CD4-positive, alpha-beta memory T cell (primary cell): ENCODE results near the gene VPS13D. TPM values are rescaled to one million over a fixed set of nuclear protein-coding genes. Genes with fewer than 3 reads are reported as not detected.
A peak's percentile ranks its signal among the peaks of the same experiment; 100 is the strongest.

ENCODE experiments used
- CTCF ChIA-PET: fragments of 350-600 bp; sonication (Branson Sonifier 250); formaldehyde crosslinking; loops from one replicate; lab custom pipeline; 2021; ENCODE audit warnings: inconsistent platforms; ENCODE audit not compliant: partially characterized antibody; lab: Charles Lee
- POLR2A ChIA-PET: fragments of 350-600 bp; sonication (Branson Sonifier 250); formaldehyde crosslinking; loops from one replicate; lab custom pipeline; 2021; ENCODE audit not compliant: partially characterized antibody; lab: Charles Lee
- DNase-seq, 5 donors: peaks; one replicate each; pipeline versions ENCODE4 v3.0.0 to v3.0.0-alpha.2; 2020 to 2022; ENCODE audit warnings: mixed read lengths in 1 of 5
- H3K27ac ChIP-seq: one replicate; pipeline ENCODE4 v1.7.0; 2013; ENCODE audit warnings: low read depth, low read length
- H3K27me3 ChIP-seq: 2 replicates; pipeline ENCODE4 v1.7.0; 2013; ENCODE audit warnings: mild to moderate bottlenecking, low read length, moderate library complexity; ENCODE audit not compliant: insufficient read depth
- H3K36me3 ChIP-seq: 2 replicates; pipeline ENCODE4 v1.7.0; 2013; ENCODE audit warnings: mild to moderate bottlenecking, low read length, moderate library complexity; ENCODE audit not compliant: insufficient read depth
- H3K4me1 ChIP-seq: 2 replicates; pipeline ENCODE4 v1.7.0; 2013; ENCODE audit warnings: mild to moderate bottlenecking, low read length, moderate library complexity; ENCODE audit not compliant: insufficient read depth
- H3K4me3 ChIP-seq, 2 donors: one replicate each; pipeline ENCODE4 v1.7.0; 2013; ENCODE audit warnings: low read length in 2 of 2, mild to moderate bottlenecking in 1 of 2
- H3K9me3 ChIP-seq, 2 donors: one replicate each; pipeline ENCODE4 v1.7.0; 2013; ENCODE audit warnings: low read length in 2 of 2, control low read depth in 1 of 2; ENCODE audit not compliant: control insufficient read depth in 1 of 2
- H3K27ac Mint-ChIP-seq, 7 donors: one replicate each; pipeline ENCODE4 v1.8.0; 2020 to 2021; ENCODE audit warnings: mixed read lengths in 7 of 7, mild to moderate bottlenecking in 6 of 7, inconsistent platforms in 3 of 7, moderate library complexity in 3 of 7
- H3K27me3 Mint-ChIP-seq, 2 donors: one replicate each; pipeline ENCODE4 v1.8.0; 2020 to 2021; ENCODE audit warnings: mixed read lengths in 2 of 2
- H3K36me3 Mint-ChIP-seq, 2 donors: one replicate each; pipeline ENCODE4 v1.8.0; 2020 to 2021; ENCODE audit warnings: mixed read lengths in 2 of 2, inconsistent platforms in 1 of 2, mild to moderate bottlenecking in 1 of 2
- H3K4me1 Mint-ChIP-seq, 4 donors: one replicate each; pipeline ENCODE4 v1.8.0; 2020 to 2021; ENCODE audit warnings: mixed read lengths in 4 of 4, mild to moderate bottlenecking in 1 of 4
- H3K4me3 Mint-ChIP-seq, 8 donors: one replicate each; pipeline ENCODE4 v1.8.0; 2020 to 2021; ENCODE audit warnings: mixed read lengths in 8 of 8, mild to moderate bottlenecking in 7 of 8, moderate library complexity in 6 of 8, inconsistent platforms in 3 of 8
- H3K9me3 Mint-ChIP-seq, 8 donors: one replicate each; pipeline ENCODE4 v1.8.0; 2020 to 2021; ENCODE audit warnings: mixed read lengths in 8 of 8, mild to moderate bottlenecking in 5 of 8, inconsistent platforms in 3 of 8, moderate library complexity in 1 of 8
- intact Hi-C: fragments of 100-400 bp; cut with micrococcal nuclease; formaldehyde crosslinking; loops from one replicate; pipeline ENCODE4 v1.15.1; 2023
- polyA plus RNA-seq, 2 donors: library from polyadenylated mRNA; unstranded; fragments of 300-500 nt; fragmentation: Illumina TruSeq; gene quantifications; one replicate each; pipeline ENCODE4 v1.2.3, GENCODE V29; 2021
- total RNA-seq, 2 experiments: library from RNA; stranded (reverse); gene quantifications; one replicate each; pipeline ENCODE4 v1.2.3, GENCODE V29; 2021

The VPS13D gene
- total and polyA plus RNA-seq, 4 experiments from 2014 or later, result 10.2 to 96.3 (median 52.5) TPM

DNA sequence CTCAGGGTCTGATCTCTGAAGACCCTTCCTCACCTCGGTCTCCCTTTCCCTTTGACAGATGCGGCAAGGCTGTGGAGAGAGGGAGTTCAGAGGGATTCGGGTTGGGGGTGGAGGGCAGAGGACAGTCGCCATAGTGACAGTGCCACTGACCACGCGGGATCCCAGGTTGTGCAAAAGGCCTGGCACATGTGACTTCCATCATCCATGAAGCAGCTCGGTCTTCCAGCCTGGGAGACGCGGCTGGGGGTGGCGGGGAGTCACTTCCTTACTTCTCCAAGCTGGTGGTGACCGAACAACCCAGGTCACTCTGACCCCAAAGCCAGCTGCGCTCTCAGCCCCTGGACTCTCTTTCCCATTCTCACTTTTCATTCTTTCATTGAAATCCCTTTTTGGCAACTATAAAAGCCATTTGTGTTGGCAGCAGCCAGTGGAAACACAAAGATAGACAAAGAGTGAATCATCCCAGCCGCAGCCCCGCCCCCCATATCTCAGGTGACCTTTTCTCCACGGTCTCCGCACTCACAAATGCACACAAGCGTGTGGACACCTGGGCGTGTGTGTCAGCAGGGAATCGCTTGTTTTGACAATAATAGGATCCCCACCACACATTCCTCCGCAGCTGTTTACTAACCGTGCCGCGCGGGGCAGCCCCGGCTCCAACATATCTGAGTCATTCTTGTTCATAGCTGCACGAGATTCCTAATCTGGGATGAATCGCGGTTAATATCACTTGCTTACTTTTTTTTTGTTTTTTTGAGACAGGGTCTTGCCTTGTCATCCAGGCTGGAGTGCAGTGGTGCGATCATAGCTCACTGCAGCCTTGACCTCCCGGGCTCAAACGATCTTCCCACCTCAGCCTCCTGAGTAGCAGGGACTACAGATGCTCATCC lies 319.9 kb downstream of the VPS13D start:
- Mint-ChIP-seq H3K36me3 (no peaks in the 10 kb centered on the region), H3K9me3 (peaks cover 0 to 2% (median 0%) of the 10 kb centered on the region in 8 donors), H3K4me3 (no peak overlapping the region), H3K27me3 (peaks cover 0 to 1% of the 10 kb centered on the region in 2 donors), H3K27ac (no peak overlapping the region), H3K4me1 (no peaks in the 10 kb centered on the region)
- ChIA-PET POLR2A (no interaction called here), CTCF (no interaction called here)
- no peaks in the 10 kb centered on the region for H3K9me3 ChIP-seq
- no peaks in the 10 kb centered on the region for H3K27me3 ChIP-seq
- H3K27ac ChIP-seq, result no peak overlapping the region
- no peaks in the 10 kb centered on the region for H3K36me3 ChIP-seq
- intact Hi-C loops, result no loop called here
- no peaks in the 10 kb centered on the region for H3K4me1 ChIP-seq
- no peak for DNase-seq
- no peak overlapping the region for H3K4me3 ChIP-seq

DNA sequence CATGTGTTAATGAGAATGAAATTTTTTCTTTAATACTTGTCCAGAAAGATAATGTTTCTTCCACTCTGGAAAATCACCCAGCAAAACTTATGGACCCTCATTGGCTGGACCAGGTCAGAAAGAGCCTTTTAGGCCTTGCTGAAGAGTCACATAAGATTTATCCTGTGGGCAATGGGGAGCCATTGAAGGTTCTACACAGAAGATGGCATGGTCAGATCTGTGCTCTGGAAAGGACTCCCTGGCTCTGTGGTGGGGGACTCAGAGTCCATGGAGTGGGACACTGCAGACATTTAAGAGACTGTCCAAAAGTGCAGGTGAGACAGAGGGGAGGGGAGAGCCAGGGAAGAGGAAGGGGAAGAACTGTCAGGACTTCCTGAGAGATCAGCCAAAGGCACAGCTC lies 321.8 kb downstream of the VPS13D start:
- Histone ChIP-seq H3K27me3 (no peaks in the 10 kb centered on the region), H3K4me3 (no peak overlapping the region), H3K4me1 (no peaks in the 10 kb centered on the region), H3K36me3 (no peaks in the 10 kb centered on the region), H3K9me3 (no peaks in the 10 kb centered on the region), H3K27ac (no peak overlapping the region)
- H3K9me3 Mint-ChIP-seq, result peaks cover 0 to 2% (median 0%) of the 10 kb centered on the region in 8 donors
- H3K4me1 Mint-ChIP-seq, result no peaks in the 10 kb centered on the region
- no peaks in the 10 kb centered on the region for H3K27me3 Mint-ChIP-seq
- no peak for DNase-seq
- no peak overlapping the region for H3K27ac Mint-ChIP-seq
- intact Hi-C loops, result no loop called here
- CTCF ChIA-PET, result no interaction called here
- H3K36me3 Mint-ChIP-seq, result no peaks in the 10 kb centered on the region
- H3K4me3 Mint-ChIP-seq, result no peak overlapping the region
- POLR2A ChIA-PET, result no interaction called here

- no peaks in the 10 kb centered on the region for H3K4me1 Mint-ChIP-seq
- H3K27ac Mint-ChIP-seq, result no peak overlapping the region
- Histone ChIP-seq H3K36me3 (no peaks in the 10 kb centered on the region), H3K27me3 (no peaks in the 10 kb centered on the region), H3K4me1 (no peaks in the 10 kb centered on the region), H3K9me3 (no peaks in the 10 kb centered on the region), H3K4me3 (no peak overlapping the region), H3K27ac (no peak overlapping the region)
- H3K4me3 Mint-ChIP-seq, result no peak overlapping the region
- intact Hi-C loops, result no loop called here
- ChIA-PET POLR2A (no interaction called here), CTCF (no interaction called here)
- no peaks in the 10 kb centered on the region for H3K36me3 Mint-ChIP-seq
- no peak for DNase-seq
- H3K27me3 Mint-ChIP-seq, result no peaks in the 10 kb centered on the region
- peaks cover 0 to 2% (median 0%) of the 10 kb centered on the region in 8 donors for H3K9me3 Mint-ChIP-seq
Measured at GRCh38 chr1:12552111-12552888, 322.5 kb downstream of the VPS13D start.

GRCh38 chr1:12552951-12553921 lies 323.4 kb downstream of the VPS13D start:
- Histone ChIP-seq H3K9me3 (no peaks in the 10 kb centered on the region), H3K4me1 (no peaks in the 10 kb centered on the region), H3K27me3 (no peaks in the 10 kb centered on the region), H3K4me3 (no peak overlapping the region), H3K36me3 (no peaks in the 10 kb centered on the region), H3K27ac (no peak overlapping the region)
- Mint-ChIP-seq H3K9me3 (peaks cover 0 to 1% (median 0%) of the 10 kb centered on the region in 8 donors), H3K27me3 (no peaks in the 10 kb centered on the region), H3K4me1 (no peaks in the 10 kb centered on the region), H3K27ac (no peak overlapping the region), H3K36me3 (no peaks in the 10 kb centered on the region), H3K4me3 (no peak overlapping the region)
- ChIA-PET CTCF (no interaction called here), POLR2A (no interaction called here)
- DNase-seq, result no peak
- intact Hi-C loops, result no loop called here

DNA sequence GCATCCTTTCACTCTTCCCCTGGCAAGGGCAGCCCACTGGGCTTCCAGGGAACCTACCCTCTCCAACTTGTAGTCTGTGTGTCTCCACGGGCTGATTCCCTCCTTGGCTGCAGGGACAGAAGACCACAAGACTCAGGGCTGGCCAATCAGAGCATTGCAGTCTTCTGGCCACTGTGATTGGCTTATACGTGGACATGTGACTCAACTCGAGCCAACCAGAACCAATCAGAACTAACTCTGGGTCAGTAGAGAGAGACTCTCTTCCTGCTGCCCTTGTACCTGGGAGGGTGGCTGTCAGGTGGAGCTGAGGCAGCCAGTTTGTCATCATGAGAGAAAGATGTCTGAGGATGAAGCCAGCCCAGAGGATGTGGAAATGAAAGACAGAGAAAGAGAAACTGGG lies 324.1 kb downstream of the VPS13D start:
- ChIA-PET CTCF (no interaction called here), POLR2A (no interaction called here)
- Histone ChIP-seq H3K4me3 (no peak overlapping the region), H3K9me3 (no peaks in the 10 kb centered on the region), H3K4me1 (no peaks in the 10 kb centered on the region), H3K36me3 (no peaks in the 10 kb centered on the region), H3K27me3 (no peaks in the 10 kb centered on the region), H3K27ac (no peak overlapping the region)
- Mint-ChIP-seq H3K9me3 (peaks cover 0 to 1% (median 0%) of the 10 kb centered on the region in 8 donors), H3K4me1 (no peaks in the 10 kb centered on the region), H3K4me3 (no peak overlapping the region), H3K36me3 (no peaks in the 10 kb centered on the region), H3K27ac (peak overlapping the region in 1 of 7 donors; percentile 65), H3K27me3 (no peaks in the 10 kb centered on the region)
- intact Hi-C loops, result no loop called here
- DNase-seq, result no peak

DNA sequence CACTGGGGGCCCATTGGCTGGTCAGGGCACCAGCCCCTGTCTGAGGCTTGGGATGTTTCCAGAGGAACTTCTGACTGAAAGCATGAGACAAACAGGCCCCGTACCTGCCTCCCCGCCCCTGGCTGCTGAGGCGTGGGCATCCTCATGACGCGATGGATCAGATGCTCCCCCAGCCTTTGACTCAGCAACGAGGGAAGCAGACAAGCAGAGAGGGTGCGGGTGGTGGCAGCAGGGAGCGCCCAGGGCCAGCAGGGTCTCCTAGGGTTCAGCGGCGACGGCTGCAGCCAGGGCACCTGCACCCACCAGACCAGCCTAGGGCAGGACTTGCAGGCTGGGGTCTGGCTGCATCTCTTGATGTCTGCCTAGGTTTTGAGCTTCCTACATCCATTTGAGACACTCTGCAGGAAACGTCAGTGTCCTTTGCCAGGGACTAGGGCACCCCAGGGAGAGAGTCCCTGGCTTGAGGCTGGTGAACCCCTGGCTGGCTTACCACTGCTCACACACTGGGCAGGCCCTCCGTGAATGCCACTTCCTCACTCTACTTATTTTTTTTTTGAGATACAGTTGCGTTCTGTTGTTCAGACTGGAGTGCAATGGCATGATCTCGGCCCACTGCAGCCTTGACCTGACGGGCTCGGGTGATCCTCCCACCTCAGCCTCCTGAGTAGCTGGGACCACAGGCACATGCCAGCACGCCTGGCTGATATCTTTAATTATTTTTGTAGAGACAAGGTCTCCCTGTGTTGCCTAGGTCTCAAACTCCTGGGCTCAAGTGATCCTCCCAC lies 324.9 kb downstream of the VPS13D start:
- H3K27ac Mint-ChIP-seq, result no peak overlapping the region
- no peaks in the 10 kb centered on the region for H3K9me3 ChIP-seq
- no peaks in the 10 kb centered on the region for H3K4me1 Mint-ChIP-seq
- no peak overlapping the region for H3K27ac ChIP-seq
- intact Hi-C loops, result no loop called here
- no peaks in the 10 kb centered on the region for H3K27me3 ChIP-seq
- no peak overlapping the region for H3K4me3 ChIP-seq
- H3K36me3 ChIP-seq, result no peaks in the 10 kb centered on the region
- H3K4me1 ChIP-seq, result no peaks in the 10 kb centered on the region
- H3K4me3 Mint-ChIP-seq, result no peak overlapping the region
- H3K9me3 Mint-ChIP-seq, result peaks cover 0 to 1% (median 0%) of the 10 kb centered on the region in 8 donors
- CTCF ChIA-PET, result no interaction called here
- H3K36me3 Mint-ChIP-seq, result no peaks in the 10 kb centered on the region
- no peaks in the 10 kb centered on the region for H3K27me3 Mint-ChIP-seq
- POLR2A ChIA-PET, result no interaction called here
- DNase-seq, result no peak
